HepG2 (cell line): Measurements from ENCODE around the gene ZBTB7C. TPM values are rescaled to one million over a fixed set of nuclear protein-coding genes. Genes with fewer than 3 reads are reported as not detected.

Experiments used
- ATAC-seq: fragments of 200-7000 bp; cut with Tn5 transposase; 3 replicates; pipeline ENCODE4 v1.9.1; 2020; ENCODE audit warnings: mild to moderate bottlenecking, moderate library complexity
- BruUV-seq: library from RNA; stranded (reverse); fragments of 400-500 nt; replicated peaks from 2 replicates; lab custom pipeline; 2021; lab: Mats Ljungman, UMichigan
- CTCF ChIA-PET: fragments of 300-600 bp; formaldehyde crosslinking; extraction: SDS; loops from one replicate; lab custom pipeline; 2021; ENCODE audit warnings: low total read pairs, inconsistent platforms, low intra/inter-chr PET ratio; lab: Yijun Ruan, JAX
- POLR2A ChIA-PET: fragments of 350-600 bp; sonication (Branson Sonifier 250); formaldehyde crosslinking; loops from one replicate; lab custom pipeline; 2020; ENCODE audit warnings: antibody characterized with exemption, inconsistent platforms; lab: Yijun Ruan, JAX
- DNase-seq: peaks from one replicate; pipeline ENCODE4 v3.0.0-alpha.2; 2015; ENCODE audit warnings: low spot score
- FAIRE-seq: peaks from 3 replicates; lab custom pipeline; 2011; peaks lifted over from hg19 to GRCh38; lab: Jason Lieb, UNC
- H2AFZ ChIP-seq: one replicate; pipeline ENCODE4 v1.6.1; 2011; ENCODE audit warnings: low read length, inconsistent platforms
- H3K27ac ChIP-seq: fragments of 300-600 bp; 3 replicates; pipeline ENCODE4 v1.8.0; 2011; ENCODE audit warnings: mixed run types, mild to moderate bottlenecking, mixed read lengths, low read length, inconsistent platforms; ENCODE audit not compliant: insufficient read depth; ENCODE audit errors: extremely low read length
- H3K27me3 ChIP-seq, 2 experiments: fragments of 200-600 bp in 1 of 2; 2 replicates in 1 of 2; 3 replicates in 1 of 2; pipeline versions ENCODE4 v1.6.0 to v1.8.0; 2011; ENCODE audit warnings: low read length in 2 of 2, mild to moderate bottlenecking in 2 of 2, moderate library complexity in 2 of 2, inconsistent platforms in 1 of 2; ENCODE audit not compliant: insufficient read depth in 2 of 2, control insufficient read depth in 1 of 2
- H3K36me3 ChIP-seq, 2 experiments: fragments of 200-600 bp in 1 of 2; replicated peaks in 1 of 2; 2 replicates in 1 of 2; 3 replicates in 1 of 2; pipeline versions ENCODE4 v1.5.1 to v1.8.0; 2011; ENCODE audit warnings: low read length in 2 of 2, inconsistent platforms in 1 of 2; ENCODE audit not compliant: insufficient read depth in 2 of 2, control insufficient read depth in 1 of 2
- H3K4me1 ChIP-seq: 2 replicates; pipeline ENCODE4 v1.5.1; 2012; ENCODE audit warnings: low read length, inconsistent platforms; ENCODE audit not compliant: insufficient read depth
- H3K4me2 ChIP-seq: 2 replicates; pipeline ENCODE4 v1.6.0; 2011; ENCODE audit warnings: low read depth, low read length, inconsistent platforms
- H3K4me3 ChIP-seq, 3 experiments: fragments of 200-600 bp in 1 of 3; sonication (generic), shearing (Covaris generic) in 1 of 3; replicated peaks in 1 of 3; 2 replicates each; pipeline ENCODE4 v1.5.1; 2011 to 2016; ENCODE audit warnings: low read length in 3 of 3, inconsistent platforms in 2 of 3, low read depth in 2 of 3, mild to moderate bottlenecking in 2 of 3, control low read depth in 1 of 3, mixed read lengths in 1 of 3; ENCODE audit not compliant: insufficient read depth in 1 of 3
- H3K79me2 ChIP-seq: one replicate; pipeline ENCODE4 v1.6.1; 2011; ENCODE audit warnings: low read length, inconsistent platforms; ENCODE audit not compliant: insufficient read depth
- H3K9ac ChIP-seq: 2 replicates; pipeline ENCODE4 v1.6.0; 2011; ENCODE audit warnings: mild to moderate bottlenecking, low read depth, low read length, inconsistent platforms; ENCODE audit not compliant: insufficient read depth
- H3K9me3 ChIP-seq: 2 replicates; pipeline ENCODE4 v1.5.1; 2012; ENCODE audit warnings: mild to moderate bottlenecking, low read length
- H4K20me1 ChIP-seq: 2 replicates; pipeline ENCODE4 v1.6.0; 2011; ENCODE audit warnings: inconsistent platforms, mild to moderate bottlenecking, low read length, moderate library complexity; ENCODE audit not compliant: insufficient read depth
- ARID2 ChIP-seq: sonication (generic); formaldehyde crosslinking; IDR thresholded peaks from 2 replicates; pipeline ENCODE4 v1.8.1; 2022; ENCODE audit warnings: mild to moderate bottlenecking, missing genetic modification reagents, borderline replicate concordance
- ARNTL ChIP-seq: sonication (generic); formaldehyde crosslinking; IDR thresholded peaks from 2 replicates; pipeline ENCODE4 v1.4.0; 2020; ENCODE audit warnings: mild to moderate bottlenecking, missing genetic modification reagents
- CERS6 ChIP-seq: sonication (generic); formaldehyde crosslinking; IDR thresholded peaks from 2 replicates; pipeline ENCODE4 v1.5.0; 2020; ENCODE audit warnings: missing genetic modification reagents
- ELF1 ChIP-seq: sonication (generic); formaldehyde crosslinking; IDR thresholded peaks from 2 replicates; pipeline ENCODE4 v1.4.0; 2020; ENCODE audit warnings: missing genetic modification reagents
- ELF3 ChIP-seq: IDR thresholded peaks from 2 replicates; pipeline ENCODE4 v1.6.1; 2016; ENCODE audit warnings: missing genetic modification reagents, missing compliant biosample characterization
- GATAD1 ChIP-seq: IDR thresholded peaks from 2 replicates; pipeline ENCODE4 v1.6.1; 2016; ENCODE audit warnings: missing genetic modification reagents, missing compliant biosample characterization
- KLF15 ChIP-seq: sonication (generic); formaldehyde crosslinking; IDR thresholded peaks from 2 replicates; pipeline ENCODE4 v1.8.1; 2023; ENCODE audit warnings: borderline replicate concordance, mild to moderate bottlenecking, inconsistent platforms, missing genetic modification reagents, mixed read lengths
- MAFK ChIP-seq, 2 experiments: IDR thresholded peaks in 1 of 2; conservative IDR thresholded peaks in 1 of 2; 2 replicates each; pipeline ENCODE4 v1.6.1; 2011; ENCODE audit warnings: improper control_type of control experiment in 2 of 2, low read length in 2 of 2
- PHB2 ChIP-seq: fragments of 450-650 bp; IDR thresholded peaks from 2 replicates; pipeline ENCODE4 v1.6.1; 2018; ENCODE audit not compliant: partially characterized antibody
- POLR2AphosphoS5 ChIP-seq: IDR thresholded peaks from 2 replicates; pipeline ENCODE4 v1.6.1; 2012; ENCODE audit warnings: low read depth, low read length
- ZBTB20 ChIP-seq: sonication (generic); formaldehyde crosslinking; IDR thresholded peaks from 2 replicates; pipeline ENCODE4 v1.8.1; 2023; ENCODE audit warnings: missing genetic modification reagents, low read depth, mild to moderate bottlenecking, borderline replicate concordance
- ZBTB3 ChIP-seq: sonication (generic); formaldehyde crosslinking; IDR thresholded peaks from 2 replicates; pipeline ENCODE4 v1.4.0; 2020; ENCODE audit warnings: low read depth, mild to moderate bottlenecking, moderate library complexity, missing genetic modification reagents, borderline replicate concordance
- ZFP36 ChIP-seq: fragments of 150-350 bp; IDR thresholded peaks from 2 replicates; pipeline ENCODE4 v1.6.1; 2018; ENCODE audit warnings: borderline replicate concordance, low read length, low read depth; ENCODE audit not compliant: partially characterized antibody
- ZNF124 ChIP-seq: sonication (generic); formaldehyde crosslinking; IDR thresholded peaks from 2 replicates; pipeline ENCODE4 v1.4.0; 2020; ENCODE audit warnings: missing genetic modification reagents
- ZNF296 ChIP-seq: sonication (generic); formaldehyde crosslinking; conservative IDR thresholded peaks from 2 replicates; pipeline ENCODE4 v1.5.0; 2020; ENCODE audit warnings: mild to moderate bottlenecking, missing genetic modification reagents
- ZSCAN12 ChIP-seq: sonication (generic); formaldehyde crosslinking; IDR thresholded peaks from 2 replicates; pipeline ENCODE4 v1.9.0; 2021; ENCODE audit warnings: mild to moderate bottlenecking, missing genetic modification reagents
- WGBS: methylation state at CpG from one replicate; pipeline ENCODE4 v1.1.6; 2017; ENCODE audit warnings: low lambda C conversion rate; 5-methylcytosine and 5-hydroxymethylcytosine counted together
- in situ Hi-C: cut with HindIII; loops from 2 replicates; pipeline ENCODE4 v1.10.0; 2017; ENCODE audit warnings: low pct_unique_long_range_greater_than_20kb; ENCODE audit not compliant: extremely low pct_ligation_motif_present
- intact Hi-C: fragments of 100-400 bp; cut with micrococcal nuclease; formaldehyde crosslinking; loops from one replicate; pipeline ENCODE4 v1.10.0; 2022; ENCODE audit not compliant: unreplicated experiment
- polyA plus RNA-seq, 8 experiments: library from polyadenylated mRNA; depleted of rRNA in 3 of 8; stranded (reverse) in 7 of 8; unstranded in 1 of 8; fragments of >200 nt; fragmentation: Illumina TruSeq in 4 of 8; extraction: Trizol in 4 of 8; gene quantifications; 2 replicates each; pipeline versions ENCODE4 v1.2.1 to v1.2.3, GENCODE V29; 2011 to 2016; ENCODE audit warnings: low read depth in 4 of 8, missing spikeins in 1 of 8, mixed read lengths in 1 of 8; ENCODE audit not compliant: insufficient read depth in 1 of 8
- total RNA-seq, 5 experiments: library from RNA; depleted of rRNA; stranded (reverse); fragments of >200 nt; fragmentation: Illumina TruSeq; extraction: Trizol; gene quantifications; 2 replicates each; pipeline ENCODE4 v1.2.3, GENCODE V29; 2016; ENCODE audit warnings: low read depth in 1 of 5
- TF ChIP-seq, protein P1 (sequence below): sonication (generic); formaldehyde crosslinking; IDR thresholded peaks from 2 replicates; pipeline ENCODE4 v1.5.1; 2020; ENCODE audit warnings: mild to moderate bottlenecking, moderate library complexity, missing genetic modification reagents

ZBTB7C gene
- total and polyA plus RNA-seq, 2 of the 13 experiments (the other 11 are each of a cell fraction or from before 2014, with no cell fraction given): 0.01 to 0.04 TPM

DNA sequence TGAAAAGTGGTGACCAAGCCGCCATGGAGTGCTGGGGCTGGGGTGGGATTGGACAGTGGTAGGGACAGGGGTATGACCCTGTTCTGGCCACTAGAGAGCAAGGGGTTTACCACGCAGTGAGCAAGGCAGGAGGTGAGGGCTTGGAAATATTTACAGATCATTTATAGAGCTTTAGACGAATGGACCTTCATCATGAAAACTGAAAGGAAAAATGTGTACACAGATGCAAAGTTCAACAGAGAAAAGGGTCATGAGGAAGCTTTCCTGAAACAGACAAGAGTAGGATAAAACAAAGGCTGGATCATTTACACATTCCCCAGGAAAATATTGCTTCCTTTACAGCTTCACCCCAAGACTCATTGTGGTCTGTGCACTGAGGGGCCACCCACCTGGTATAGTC is 348.2 kb downstream of the ZBTB7C start (continued):
- TF ChIP-seq ZFP36 (no peak), GATAD1 (CRISPR knock-in tag) (no peak), KLF15 (CRISPR knock-in tag) (no peak), ZNF124 (no peak), PHB2 (no peak), ARID2 (no peak), ARNTL (CRISPR knock-in tag) (no peak), ZBTB20 (no peak), ELF1 (CRISPR knock-in tag) (no peak), ELF3 (0 out of 2 replicates have a peak, but pooled peaks have one; percentile 17), POLR2AphosphoS5 (no peak), ZNF296 (CRISPR knock-in tag) (no peak)
- TF ChIP-seq, protein P1, sequence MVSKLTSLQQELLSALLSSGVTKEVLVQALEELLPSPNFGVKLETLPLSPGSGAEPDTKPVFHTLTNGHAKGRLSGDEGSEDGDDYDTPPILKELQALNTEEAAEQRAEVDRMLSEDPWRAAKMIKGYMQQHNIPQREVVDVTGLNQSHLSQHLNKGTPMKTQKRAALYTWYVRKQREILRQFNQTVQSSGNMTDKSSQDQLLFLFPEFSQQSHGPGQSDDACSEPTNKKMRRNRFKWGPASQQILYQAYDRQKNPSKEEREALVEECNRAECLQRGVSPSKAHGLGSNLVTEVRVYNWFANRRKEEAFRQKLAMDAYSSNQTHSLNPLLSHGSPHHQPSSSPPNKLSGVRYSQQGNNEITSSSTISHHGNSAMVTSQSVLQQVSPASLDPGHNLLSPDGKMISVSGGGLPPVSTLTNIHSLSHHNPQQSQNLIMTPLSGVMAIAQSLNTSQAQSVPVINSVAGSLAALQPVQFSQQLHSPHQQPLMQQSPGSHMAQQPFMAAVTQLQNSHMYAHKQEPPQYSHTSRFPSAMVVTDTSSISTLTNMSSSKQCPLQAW (CRISPR knock-in tag): 0 out of 2 replicates have a peak, but pooled peaks have one; percentile 27

GRCh38 chr18:48060346-48060745 is 348.8 kb downstream of the ZBTB7C start:
- Histone ChIP-seq H3K4me2 (peak overlapping the region; percentile 10; the same call in 1 of the 2 replicates), H3K4me1 (peaks cover 20% of the 10 kb centered on the region), H3K36me3 (no peaks in the 10 kb centered on the region), H3K27ac (no peak overlapping the region), H3K9ac (no peak overlapping the region), H3K79me2 (no peaks in the 10 kb centered on the region), H3K9me3 (no peaks in the 10 kb centered on the region), H3K27me3 (no peaks in the 10 kb centered on the region; a peak in 2 of 5 replicates), H4K20me1 (no peaks in the 10 kb centered on the region)
- DNase-seq (no peak), FAIRE-seq (no peak), ATAC-seq (no peak)
- intact Hi-C loops (no loop called here), in situ Hi-C loops (no loop called here)
- CTCF ChIA-PET: no interaction called here
- 75% methylated on average over 4 of the region's 4 CpGs for WGBS
- POLR2A ChIA-PET: no interaction called here
- TF ChIP-seq ZSCAN12 (CRISPR knock-in tag): no peak
- 0 out of 4 replicates have a peak, but pooled peaks of 1 of the 2 experiments have one; percentile 9 for TF ChIP-seq MAFK (conservative IDR thresholded peaks at IDR 0.05 in 1 of 2, IDR thresholded peaks at IDR 0.05 in 1 of 2; ENCODE audit: low read length in 2 of 2)
- no peak for TF ChIP-seq CERS6 (CRISPR knock-in tag)
- TF ChIP-seq ZBTB3 (CRISPR knock-in tag): no peak
- TF ChIP-seq, all 625 proteins: peak for 1
- no peak overlapping the region for H3K4me3 ChIP-seq
- BruUV-seq: no TSS peak
- H2AFZ ChIP-seq: no peak overlapping the region
